RWPE2 (cell line): ENCODE measurements around the gene TTC34.

ENCODE experiments used
- ATAC-seq: fragments of 200-7000 bp; cut with Tn5 transposase; 3 replicates; pipeline ENCODE4 v1.9.1; 2021; ENCODE audit warnings: low read depth
- DNase-seq: peaks from one replicate; pipeline ENCODE4 v3.0.0-alpha.2; 2020; ENCODE audit warnings: low spot score
- H3K27ac ChIP-seq: fragments of 450-650 bp; 2 replicates; pipeline ENCODE4 v1.5.1; 2017; ENCODE audit warnings: mild to moderate bottlenecking; ENCODE audit not compliant: poor library complexity, severe bottlenecking
- H3K27me3 ChIP-seq: fragments of 250-450 bp; sonication (Bioruptor Pico); 2 replicates; pipeline ENCODE4 v1.5.1; 2021; ENCODE audit warnings: mild to moderate bottlenecking, moderate library complexity; ENCODE audit not compliant: insufficient read depth, poor library complexity, severe bottlenecking
- H3K36me3 ChIP-seq: fragments of 250-450 bp; sonication (Bioruptor Pico); 2 replicates; pipeline ENCODE4 v1.5.1; 2020; ENCODE audit warnings: low read depth, mild to moderate bottlenecking, moderate library complexity
- H3K4me1 ChIP-seq: fragments of 250-450 bp; sonication (Bioruptor Pico); 2 replicates; pipeline ENCODE4 v1.5.1; 2021; ENCODE audit warnings: mild to moderate bottlenecking, moderate library complexity; ENCODE audit not compliant: insufficient read depth, poor library complexity, severe bottlenecking
- H3K4me3 ChIP-seq: fragments of 250-450 bp; sonication (Bioruptor Pico); 2 replicates; pipeline ENCODE4 v1.5.1; 2021; ENCODE audit warnings: mild to moderate bottlenecking, moderate library complexity; ENCODE audit not compliant: severe bottlenecking
- H3K9me3 ChIP-seq: fragments of 250-450 bp; sonication (Bioruptor Pico); 2 replicates; pipeline ENCODE4 v1.5.1; 2021; ENCODE audit warnings: mild to moderate bottlenecking, moderate library complexity; ENCODE audit not compliant: severe bottlenecking
- CTCF ChIP-seq: fragments of 450-650 bp; IDR thresholded peaks from one replicate; pipeline ENCODE4 v1.5.1; 2017; ENCODE audit warnings: mild to moderate bottlenecking, moderate library complexity; ENCODE audit not compliant: poor library complexity, severe bottlenecking

TTC34 gene

GRCh38 chr1:2594641-2595131, 206.8 kb downstream of the TTC34 start:
- TF ChIP-seq CTCF, result no peak
- ATAC-seq, result no peak
- Histone ChIP-seq H3K27ac (no peak overlapping the region), H3K4me1 (no peaks in the 10 kb centered on the region), H3K9me3 (no peaks in the 10 kb centered on the region), H3K4me3 (no peak overlapping the region), H3K27me3 (peaks cover 6% of the 10 kb centered on the region), H3K36me3 (no peaks in the 10 kb centered on the region)
- no peak for DNase-seq

GRCh38 chr1:2594001-2594640, 207.4 kb downstream of the TTC34 start:
- peak overlapping the region; percentile 2 for H3K4me3 ChIP-seq
- ATAC-seq, result peak; percentile 54
- no peaks in the 10 kb centered on the region for H3K9me3 ChIP-seq
- peaks cover 6% of the 10 kb centered on the region for H3K27me3 ChIP-seq
- TF ChIP-seq CTCF, result no peak
- no peaks in the 10 kb centered on the region for H3K36me3 ChIP-seq
- H3K4me1 ChIP-seq, result no peaks in the 10 kb centered on the region
- peak; percentile 76 for DNase-seq
- no peak overlapping the region for H3K27ac ChIP-seq

GRCh38 chr1:2593251-2593878, 208.1 kb downstream of the TTC34 start:
- no peaks in the 10 kb centered on the region for H3K27me3 ChIP-seq
- no peak for TF ChIP-seq CTCF
- DNase-seq, result no peak

GRCh38 chr1:2592672-2593071, 208.8 kb downstream of the TTC34 start:
- no peaks in the 10 kb centered on the region for H3K36me3 ChIP-seq
- H3K4me1 ChIP-seq, result no peaks in the 10 kb centered on the region
- H3K4me3 ChIP-seq, result no peak overlapping the region
- H3K27ac ChIP-seq, result no peak overlapping the region
- ATAC-seq, result no peak
- no peak for TF ChIP-seq CTCF
- H3K27me3 ChIP-seq, result no peaks in the 10 kb centered on the region
- H3K9me3 ChIP-seq, result no peaks in the 10 kb centered on the region
- DNase-seq, result no peak

More at GRCh38 chr1:2593251-2593878, 208.1 kb downstream of the TTC34 start:
- no peak for ATAC-seq
- Histone ChIP-seq H3K27ac (no peak overlapping the region), H3K9me3 (no peaks in the 10 kb centered on the region), H3K36me3 (no peaks in the 10 kb centered on the region), H3K4me1 (no peaks in the 10 kb centered on the region), H3K4me3 (no peak overlapping the region)

DNA sequence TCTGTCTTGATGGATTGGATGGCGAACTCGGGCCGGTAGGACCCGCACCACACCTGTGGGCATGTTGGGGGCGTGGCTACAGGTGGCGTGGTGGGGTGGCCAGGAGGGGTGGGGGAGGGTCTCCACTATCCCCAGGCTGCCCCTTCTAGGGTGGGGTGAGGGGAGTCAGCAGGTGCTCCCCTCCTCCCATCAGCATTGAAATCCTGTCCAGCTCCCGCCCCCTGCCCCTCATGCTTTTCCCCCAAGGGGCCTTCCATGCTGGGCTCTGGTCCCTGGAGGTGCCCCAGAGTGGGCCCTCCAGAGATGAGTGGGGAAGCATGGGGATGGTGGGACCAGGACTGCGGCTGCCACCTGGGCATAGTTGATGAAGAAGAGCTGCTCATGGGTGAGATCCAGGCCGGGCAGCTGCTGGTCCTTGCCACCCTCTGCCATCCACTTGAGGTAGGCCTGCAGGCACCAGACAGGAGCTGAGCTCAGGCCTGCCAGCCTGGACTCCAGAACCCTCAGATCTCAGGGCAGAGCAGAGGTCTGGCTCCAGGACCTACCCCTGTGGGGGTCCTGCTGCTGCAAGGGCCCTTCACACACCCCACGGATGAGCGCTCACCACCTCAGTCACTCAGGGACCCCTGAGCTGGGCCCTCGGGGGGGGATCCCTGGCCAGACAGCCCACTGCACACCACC, 209.8 kb downstream of the TTC34 start:
- Histone ChIP-seq H3K4me1 (no peaks in the 10 kb centered on the region), H3K9me3 (no peaks in the 10 kb centered on the region), H3K27ac (no peak overlapping the region), H3K36me3 (no peaks in the 10 kb centered on the region), H3K27me3 (no peaks in the 10 kb centered on the region), H3K4me3 (no peak overlapping the region)
- DNase-seq (no peak), ATAC-seq (no peak)
- no peak for TF ChIP-seq CTCF
